SKM-1 treated with dmso at 0.1 percent for 144 hours (cell line): ENCODE measurements around the gene CD300A.
"Not testable (repeated sequence)": the region's sequence is repeated elsewhere in the genome, so short reads cannot be mapped to it uniquely, and the experiment has no call there.

Experiments used
- DNase-seq: peaks from one replicate; lab custom pipeline; 2025; ENCODE audit not compliant: unreplicated experiment; lab: John Stamatoyannopoulos, UW

CD300A gene

DNA sequence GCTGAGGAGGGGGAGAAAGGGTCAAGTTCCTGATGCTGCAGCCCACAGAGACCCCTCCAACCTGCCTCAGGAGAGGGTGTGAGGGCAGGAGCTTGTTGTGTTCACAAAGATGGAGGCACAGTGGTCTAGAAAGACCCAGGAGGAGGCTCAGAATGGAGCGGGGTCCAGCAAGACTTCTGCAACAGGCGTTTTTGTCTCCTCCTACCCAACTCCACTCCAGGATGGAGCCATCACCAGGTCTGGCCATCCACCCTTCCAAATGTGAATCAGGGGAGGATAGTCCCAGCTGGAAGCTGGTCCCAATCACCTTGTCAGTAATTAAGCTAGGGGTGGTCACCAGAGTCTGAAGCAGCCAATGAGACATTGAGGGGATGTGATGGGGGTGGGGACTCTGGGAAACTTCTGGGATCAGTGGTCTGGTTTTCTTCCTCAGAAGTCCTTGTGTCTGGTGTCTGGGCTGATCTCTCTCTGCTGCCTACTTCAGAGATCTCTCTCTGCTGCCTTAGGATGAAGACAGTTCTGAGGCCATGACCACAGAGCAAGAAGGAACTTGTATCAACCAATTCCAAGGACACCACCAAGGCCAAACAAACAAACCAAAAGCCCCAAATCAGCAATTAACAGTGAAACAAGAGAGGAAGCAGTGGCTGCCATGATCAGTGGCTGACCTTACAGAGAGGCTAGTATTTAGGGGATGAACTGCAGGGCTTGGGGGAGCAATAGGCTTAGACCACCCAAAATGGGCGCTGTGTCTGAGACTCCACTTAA, 50.3 kb downstream of the CD300A start:
- DNase-seq, result no peak

DNA sequence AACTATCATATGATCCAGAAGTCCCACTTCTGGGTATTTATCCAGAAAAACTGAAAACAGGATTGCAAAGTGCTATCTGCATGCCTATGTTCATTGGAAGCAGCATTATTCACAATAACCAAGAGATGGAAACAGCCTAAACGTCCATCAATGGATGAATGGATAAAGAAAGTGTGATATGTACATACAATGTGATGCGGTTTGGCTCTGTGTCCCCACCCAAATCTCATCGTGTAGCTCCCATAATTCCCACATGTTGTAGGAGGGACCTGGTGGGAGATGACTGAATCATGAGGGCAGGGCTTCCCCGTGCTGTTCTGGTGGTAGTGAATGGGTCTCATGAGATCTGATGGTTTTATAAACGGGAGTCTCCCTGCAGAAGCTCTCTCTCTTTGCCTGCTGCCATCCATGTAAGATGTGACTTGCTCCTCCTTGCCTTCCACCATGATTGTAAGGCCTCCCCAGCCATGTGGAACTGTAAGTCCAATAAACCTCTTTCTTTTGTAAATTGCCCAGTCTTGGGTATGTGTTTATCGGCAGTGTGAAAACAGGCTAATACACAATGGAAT, 52.1 kb downstream of the CD300A start:
- not testable (repeated sequence) for DNase-seq

DNA sequence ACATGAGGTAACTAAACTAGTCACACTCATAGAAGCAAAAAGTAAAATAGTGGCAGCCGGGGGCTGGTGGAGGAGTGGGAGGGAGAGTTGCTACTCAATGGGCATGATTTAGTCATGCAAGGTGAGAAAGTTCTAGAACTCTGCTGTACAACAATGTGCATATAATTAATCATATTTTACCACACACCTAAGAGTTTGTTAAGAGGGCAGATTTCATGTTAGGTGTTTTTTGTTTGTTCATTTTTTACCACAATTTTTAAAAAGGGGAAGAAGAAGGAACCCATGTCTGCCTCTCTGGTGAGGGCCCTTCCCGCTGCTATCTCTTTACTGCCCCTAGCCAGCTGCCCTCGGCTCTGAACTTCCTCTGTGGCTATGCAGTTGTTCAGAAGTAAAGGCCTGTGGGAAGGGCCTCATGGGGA, 53.6 kb downstream of the CD300A start:
- peak; percentile 92 for DNase-seq

DNA sequence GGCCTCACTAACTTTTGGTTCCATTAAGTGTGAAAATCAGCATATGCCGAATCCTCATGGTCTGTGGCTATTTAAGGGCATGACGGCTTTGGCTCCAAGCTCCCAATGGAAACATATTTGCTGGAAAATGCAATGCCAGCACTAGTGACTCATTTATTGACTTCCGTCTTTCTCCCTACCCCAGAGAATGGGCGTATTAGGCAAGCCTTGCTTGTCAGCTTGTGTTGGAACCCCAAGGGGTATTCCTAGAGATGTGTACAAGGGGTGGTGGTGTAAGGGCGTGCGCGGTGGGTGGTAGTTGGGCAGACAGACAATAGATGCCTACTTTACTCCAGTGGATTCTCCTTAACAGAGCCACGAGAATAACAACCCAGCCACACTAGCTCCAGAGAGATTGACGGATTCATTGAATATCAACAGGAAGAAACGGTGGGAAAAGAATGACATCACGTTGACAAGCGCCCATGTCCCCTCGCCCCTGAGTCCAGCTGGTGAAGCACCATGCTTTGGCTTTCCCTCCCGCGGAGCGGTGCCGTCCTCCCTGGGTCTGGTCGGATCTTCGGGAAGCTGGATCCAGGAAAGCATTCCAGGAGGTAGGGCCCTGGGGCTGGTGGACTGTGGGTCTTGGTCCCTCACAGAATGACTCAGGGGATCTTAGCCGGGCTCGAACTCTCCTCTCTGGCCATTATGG, 54.5 kb downstream of the CD300A start:
- DNase-seq, result peak; percentile 60

DNA sequence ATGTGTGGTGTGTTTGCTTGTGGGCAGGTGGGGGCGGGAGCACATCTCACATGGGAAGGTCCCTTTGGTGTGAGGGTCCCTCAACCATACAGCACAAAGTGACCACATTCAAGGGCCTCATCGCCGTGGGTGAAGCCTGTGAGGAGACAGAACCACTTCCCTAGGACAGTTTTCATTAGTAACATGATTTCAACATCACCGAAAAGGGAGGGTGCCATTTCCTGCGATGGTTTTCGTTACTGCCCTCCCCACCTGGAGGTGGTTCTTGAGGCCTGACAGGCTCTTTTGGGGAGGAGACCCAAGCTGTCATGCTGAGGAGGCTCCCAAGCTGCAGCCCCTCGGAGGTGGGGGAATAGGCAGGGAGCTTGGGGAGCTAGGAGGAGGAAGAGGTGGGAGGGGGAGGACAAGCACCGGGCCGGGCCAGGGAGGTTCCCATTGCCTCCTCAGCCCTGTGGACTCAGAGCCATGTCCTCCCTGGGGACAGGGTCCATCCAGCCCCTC, 55.3 kb downstream of the CD300A start:
- DNase-seq, result peak; percentile 82

DNA sequence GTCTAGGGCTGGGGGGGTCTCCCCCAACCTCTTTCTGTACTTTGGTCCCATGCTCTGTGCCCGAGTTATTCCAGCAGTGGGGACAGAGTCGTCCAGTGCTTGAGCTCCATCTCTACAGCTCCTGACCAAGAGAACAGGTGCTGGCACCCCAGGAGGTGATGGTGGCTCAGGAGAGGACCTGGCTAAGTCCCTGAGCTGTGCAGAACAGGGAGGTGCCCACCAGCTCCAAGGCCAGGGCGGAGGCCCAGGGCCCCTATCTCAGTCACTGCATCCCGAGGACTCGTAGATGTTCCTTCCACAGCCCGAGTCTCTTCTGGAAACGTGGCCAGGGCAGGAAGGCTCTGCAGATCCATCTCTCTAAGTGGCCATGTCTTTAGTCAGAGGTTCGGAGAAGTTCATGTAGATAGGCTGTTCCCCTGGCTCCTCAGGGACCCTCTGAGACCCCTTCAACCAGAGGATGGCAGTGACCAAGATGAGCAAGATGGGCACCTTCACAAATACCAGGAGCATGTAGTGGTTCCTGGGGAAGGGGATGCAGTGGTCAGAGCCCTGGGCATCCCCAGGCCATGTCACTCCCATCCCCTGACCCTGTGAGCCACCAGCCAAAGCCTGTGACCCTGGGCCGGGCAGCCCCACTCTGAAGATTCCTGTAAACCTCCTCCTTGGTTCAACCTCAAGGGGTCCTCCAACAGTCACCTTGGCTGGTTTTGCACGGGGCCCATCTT, 56.1 kb downstream of the CD300A start:
- no peak for DNase-seq

DNA sequence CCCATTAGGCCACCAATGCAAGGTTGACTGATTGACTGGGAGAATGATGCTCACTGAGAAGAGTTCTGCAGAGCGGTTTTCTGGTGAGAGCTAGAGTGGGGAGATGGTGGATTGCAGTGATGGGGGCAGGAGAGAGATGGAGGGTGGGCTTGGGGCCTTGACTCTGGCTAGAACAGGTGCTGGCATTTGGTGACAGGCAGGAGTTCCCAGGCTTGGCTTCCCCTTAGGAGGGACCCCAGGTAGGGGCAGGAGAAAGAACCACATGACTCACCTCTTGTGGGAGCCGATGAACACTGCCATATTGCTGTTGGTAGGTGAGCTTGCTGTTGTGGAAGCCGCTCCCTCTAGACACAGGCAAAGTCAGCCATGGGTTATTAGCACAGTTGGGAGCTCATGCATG, 56.9 kb downstream of the CD300A start:
- no peak for DNase-seq

DNA sequence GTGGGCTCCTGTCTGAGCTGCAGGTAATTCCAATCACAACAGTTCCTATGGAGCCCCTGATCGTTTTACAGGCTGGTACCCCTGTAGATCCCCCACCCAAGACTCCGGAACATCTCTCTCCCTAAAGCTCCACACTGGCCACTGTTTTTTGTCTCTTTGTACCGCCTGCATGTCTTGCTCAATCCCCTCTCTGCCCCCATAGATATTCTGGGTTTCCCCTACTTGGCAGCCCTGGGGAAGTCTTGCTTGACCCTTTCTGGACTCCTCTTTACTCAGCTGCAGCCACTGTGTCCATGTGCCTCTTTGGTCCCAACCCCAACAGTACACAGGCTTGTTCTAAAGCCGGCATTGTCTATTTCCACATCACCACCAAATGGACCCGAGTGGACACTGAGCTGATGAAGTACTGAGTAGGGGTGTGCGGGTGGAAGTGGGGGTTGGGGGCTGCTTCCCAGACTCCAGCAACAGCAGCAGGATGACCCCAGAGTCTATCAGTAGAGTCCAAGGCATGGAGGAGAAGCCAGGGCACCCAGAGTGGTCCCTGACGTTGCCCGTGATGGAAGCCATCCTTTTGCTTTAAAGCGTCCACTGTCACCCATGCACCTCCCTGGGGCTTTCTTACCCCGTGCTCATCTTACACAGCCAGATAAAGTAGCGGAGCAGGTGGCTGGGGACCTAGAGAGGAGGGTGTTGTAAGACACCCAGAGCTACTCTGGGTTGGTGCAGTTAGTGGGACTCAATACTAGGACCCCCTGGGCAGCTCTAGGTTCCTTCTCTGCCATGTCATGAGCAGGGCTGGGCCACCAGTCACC, 58.4 kb downstream of the CD300A start:
- no peak for DNase-seq

DNA sequence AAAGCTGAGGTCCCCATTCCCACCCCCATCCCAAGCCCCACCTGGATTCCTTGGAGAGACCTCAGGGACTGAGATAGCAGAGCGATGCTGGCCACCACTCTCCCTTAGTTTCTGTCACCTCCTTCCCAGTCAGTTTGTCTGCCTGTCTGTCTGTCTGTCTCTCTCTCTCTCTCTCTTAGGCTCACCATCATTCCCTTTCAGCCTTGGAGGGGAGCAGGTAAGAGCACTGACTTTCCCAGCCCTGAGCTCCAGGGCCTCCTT, 59.0 kb downstream of the CD300A start:
- DNase-seq, result no peak

DNA sequence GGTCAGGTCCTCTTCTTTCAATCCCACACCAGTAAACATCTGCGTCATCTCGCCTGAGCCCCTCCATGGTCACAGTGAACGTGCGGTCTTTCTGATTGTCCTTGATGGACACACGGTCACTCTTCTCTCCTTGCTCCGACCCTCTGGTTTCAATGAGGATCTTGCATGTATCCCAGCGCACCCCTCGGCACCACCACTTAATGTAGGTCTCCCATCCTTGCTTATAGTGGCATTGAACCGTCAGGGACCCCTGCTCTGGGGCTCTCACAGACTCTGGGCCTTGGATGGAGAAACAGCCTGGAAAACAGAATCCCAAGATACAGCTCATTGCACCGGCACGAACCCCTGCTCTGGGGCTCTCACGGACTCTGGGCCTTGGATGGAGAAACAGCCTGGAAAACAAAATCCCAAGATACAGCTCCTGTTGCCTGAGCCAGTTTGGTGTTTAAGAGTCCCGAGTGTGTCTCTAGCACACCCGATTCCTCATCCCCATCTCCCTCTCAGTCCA, 59.4 kb downstream of the CD300A start:
- no peak for DNase-seq

DNA sequence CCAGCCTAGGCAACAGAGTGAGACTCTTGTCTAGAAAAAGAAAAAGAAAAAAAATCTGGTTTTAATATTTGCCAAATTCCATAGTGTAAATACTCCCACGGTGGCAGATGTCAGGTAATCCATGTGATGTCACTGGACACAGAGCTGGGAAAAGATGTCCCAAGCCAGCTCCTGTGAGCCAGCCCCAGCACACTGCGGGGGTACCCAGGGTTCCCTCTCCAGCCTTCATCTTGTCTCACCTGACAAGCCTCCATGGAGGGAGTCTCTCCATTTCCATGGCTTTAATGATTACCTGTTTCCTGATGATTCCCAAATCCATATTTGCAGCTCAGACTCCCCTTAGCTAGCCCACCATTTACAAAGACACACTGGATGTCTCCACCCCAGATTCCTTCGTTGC, 60.2 kb downstream of the CD300A start:
- DNase-seq, result no peak

DNA sequence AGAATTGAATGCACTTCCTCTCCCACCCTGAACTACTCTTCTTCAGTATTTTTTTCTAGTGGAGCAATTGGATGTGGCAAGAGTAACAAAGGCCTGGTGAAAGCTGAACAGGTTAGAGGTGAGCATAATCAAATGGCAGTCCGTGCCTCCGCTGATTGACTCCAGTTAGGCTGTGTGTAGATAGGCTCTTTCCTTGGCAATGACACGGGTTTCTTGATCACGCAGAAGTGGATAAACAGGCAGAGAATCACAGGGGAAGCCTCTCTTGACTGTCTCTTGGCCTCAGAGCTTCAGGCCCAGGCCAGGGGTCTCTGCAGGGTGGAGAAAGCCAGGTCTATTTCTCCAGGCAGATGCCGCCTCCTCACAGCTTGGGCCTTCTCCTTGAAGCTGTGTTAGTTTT, 60.6 kb downstream of the CD300A start:
- no peak for DNase-seq

DNA sequence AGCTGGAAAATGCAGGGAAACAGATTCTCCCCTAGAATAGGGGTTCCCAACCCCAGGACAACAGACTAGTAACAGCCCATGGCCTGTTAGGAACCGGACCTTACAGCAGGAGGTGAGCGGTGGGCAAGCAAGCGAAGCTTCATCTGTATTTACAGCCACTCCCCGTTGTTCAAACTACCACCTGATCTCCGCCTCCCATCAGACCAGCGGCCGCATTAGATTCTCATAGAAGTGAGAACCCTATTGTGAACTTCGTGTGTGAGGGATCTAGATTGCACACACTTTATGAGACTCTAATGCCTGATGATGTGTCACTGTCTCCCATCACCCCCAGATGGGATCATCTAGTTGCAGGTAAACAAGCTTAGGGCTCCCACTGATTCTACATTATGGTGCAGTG, 61.3 kb downstream of the CD300A start:
- DNase-seq, result no peak

DNA sequence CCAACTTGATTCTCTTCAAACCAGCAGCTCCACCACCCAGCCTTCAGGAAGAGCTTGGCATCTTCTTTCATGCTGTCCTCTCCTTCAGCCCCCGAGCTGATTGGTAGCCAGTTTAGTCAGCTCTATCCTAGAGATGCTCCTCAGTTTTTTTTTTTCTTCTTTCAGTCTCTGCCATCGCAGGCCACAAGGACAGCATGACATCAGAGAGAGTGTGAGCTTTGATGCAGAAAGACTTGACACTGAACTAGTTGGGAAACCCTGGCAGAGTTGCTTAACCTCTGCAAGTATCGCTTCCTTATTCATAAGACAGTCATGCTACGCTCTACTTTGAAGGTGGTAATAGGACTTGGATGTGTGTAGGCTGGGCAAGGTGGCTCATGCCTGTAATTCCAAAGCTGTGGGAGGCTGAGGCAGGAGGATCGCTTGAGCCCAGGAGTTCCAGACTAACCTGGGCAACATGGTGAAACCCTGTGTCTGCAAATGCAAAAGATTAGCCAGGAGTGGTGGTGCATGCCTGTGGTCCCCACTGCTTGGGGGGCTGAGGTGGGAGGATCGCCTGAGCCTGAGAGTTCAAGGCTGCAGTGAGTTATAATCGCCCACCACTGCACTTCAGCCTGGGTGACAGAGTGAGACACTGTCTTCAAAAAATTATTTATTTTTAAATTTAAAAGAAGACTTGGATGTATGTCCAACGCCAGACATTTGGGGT, 62.2 kb downstream of the CD300A start:
- peak; percentile 98 for DNase-seq

DNA sequence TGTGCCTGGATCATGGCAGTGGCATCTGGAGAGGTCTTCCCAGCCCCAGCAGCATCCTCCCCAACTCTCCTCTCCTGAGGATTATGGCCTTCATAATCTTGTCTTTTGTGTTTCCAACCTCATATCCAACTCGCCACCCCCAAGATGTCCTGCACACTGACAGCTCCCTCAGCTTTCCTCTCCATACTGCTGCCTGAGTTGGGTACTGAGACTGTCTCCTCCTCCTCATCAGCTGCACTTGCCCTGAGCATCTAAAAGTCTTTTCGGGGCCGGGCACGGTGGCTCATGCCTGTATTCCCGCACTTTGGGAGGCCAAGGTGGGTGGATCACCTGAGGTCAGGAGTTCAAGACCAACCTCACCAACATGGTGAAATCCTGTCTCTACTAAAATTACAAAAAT, 62.8 kb downstream of the CD300A start:
- no peak for DNase-seq

DNA sequence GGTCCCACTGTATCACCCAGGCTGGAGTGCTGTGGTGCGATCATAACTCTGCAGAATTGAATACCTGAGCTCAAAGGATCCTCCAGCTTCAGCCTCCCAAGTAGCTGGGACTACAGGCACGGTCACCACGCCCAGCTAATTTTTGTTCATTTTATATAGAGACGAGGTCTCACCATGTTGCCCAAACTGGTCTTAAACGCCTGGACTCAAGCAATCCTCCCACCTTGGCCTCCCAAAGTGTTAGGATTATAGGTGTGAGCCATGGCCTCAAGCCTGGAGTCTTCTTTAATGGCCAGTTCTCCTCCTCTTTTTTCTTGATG, 64.4 kb downstream of the CD300A start:
- DNase-seq, result no peak

DNA sequence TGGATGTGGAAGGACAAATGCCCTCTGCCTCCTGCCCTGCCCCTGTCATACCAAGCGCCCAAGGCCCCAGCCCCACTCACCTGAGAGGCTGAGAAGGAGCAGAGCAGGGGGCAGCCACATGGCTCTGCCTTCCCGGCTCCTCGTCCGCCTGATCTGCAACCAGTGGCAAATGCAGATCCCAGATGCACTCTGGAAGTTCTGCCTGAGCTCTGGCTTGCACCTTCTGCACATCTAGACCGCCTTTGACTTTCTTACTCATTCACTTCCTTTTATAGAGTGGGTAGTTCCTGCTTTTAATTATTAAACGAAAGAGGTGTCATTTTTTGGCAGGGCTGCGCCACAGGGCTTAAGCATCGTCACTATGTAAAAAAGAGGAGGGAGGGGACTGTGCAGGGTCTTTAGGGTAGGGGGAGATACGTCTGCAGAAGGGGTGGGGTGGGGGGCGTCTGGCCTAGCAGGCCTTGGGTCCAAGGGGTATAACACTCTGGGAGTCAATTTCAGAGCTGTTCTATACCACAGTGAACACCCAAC, 64.9 kb downstream of the CD300A start, which contains the start of gene CD300LB:
TSS of gene CD300LB (minus strand) at position 245 of the 531 bp plus-strand sequence. CDS start at position 120, 125 bp downstream.
- DNase-seq, result no peak

DNA sequence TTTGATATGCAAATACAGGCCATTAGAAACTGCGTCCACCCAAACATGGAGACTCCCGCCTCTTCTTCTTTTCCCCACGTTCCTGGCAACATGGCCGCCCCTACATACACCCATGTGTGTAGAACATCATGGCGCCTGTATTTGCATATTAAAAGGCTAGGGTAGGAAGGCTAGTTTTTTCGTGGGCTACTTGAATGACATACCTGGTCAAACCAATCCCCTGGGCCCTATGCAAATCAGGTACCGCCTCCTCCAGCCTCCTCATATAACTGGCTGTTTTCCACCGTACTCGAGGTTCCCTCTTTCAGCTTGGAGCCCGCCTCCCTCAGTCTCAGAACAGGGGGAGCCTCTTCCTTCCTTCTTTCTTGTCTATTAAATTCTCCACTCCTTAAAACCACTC, 65.7 kb downstream of the CD300A start:
- peak; percentile 95 for DNase-seq
